Measurements from ENCODE around the gene ZNRD2.

The ZNRD2 gene

GRCh38 chr11:65595543-65596281 is 25.4 kb downstream of the ZNRD2 start, which contains the start of gene KCNK7:
Gene KCNK7 (minus strand): TSS chr11:65595800. CDS start chr11:65595772, 28 bp downstream.
- H3K4me3 ChIP-seq (ENCODE audit: low read depth, low read length) = no peak within 1 kb of the TSS
- no peak for DNase-seq (ENCODE audit: low read depth)
- TF ChIP-seq, protein P1, sequence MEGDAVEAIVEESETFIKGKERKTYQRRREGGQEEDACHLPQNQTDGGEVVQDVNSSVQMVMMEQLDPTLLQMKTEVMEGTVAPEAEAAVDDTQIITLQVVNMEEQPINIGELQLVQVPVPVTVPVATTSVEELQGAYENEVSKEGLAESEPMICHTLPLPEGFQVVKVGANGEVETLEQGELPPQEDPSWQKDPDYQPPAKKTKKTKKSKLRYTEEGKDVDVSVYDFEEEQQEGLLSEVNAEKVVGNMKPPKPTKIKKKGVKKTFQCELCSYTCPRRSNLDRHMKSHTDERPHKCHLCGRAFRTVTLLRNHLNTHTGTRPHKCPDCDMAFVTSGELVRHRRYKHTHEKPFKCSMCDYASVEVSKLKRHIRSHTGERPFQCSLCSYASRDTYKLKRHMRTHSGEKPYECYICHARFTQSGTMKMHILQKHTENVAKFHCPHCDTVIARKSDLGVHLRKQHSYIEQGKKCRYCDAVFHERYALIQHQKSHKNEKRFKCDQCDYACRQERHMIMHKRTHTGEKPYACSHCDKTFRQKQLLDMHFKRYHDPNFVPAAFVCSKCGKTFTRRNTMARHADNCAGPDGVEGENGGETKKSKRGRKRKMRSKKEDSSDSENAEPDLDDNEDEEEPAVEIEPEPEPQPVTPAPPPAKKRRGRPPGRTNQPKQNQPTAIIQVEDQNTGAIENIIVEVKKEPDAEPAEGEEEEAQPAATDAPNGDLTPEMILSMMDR (IDR thresholded peaks at IDR 0.05; ENCODE audit: low read depth, low read length, missing control alignments) = no peak

GRCh38 chr11:65596520-65596919 is 26.2 kb downstream of the ZNRD2 start:
- no peak overlapping the region for H3K4me3 ChIP-seq (ENCODE audit: low read depth, low read length)
- no peak for DNase-seq (ENCODE audit: low read depth)
- TF ChIP-seq, protein P1 (IDR thresholded peaks at IDR 0.05; ENCODE audit: low read depth, low read length, missing control alignments) = no peak

DNA sequence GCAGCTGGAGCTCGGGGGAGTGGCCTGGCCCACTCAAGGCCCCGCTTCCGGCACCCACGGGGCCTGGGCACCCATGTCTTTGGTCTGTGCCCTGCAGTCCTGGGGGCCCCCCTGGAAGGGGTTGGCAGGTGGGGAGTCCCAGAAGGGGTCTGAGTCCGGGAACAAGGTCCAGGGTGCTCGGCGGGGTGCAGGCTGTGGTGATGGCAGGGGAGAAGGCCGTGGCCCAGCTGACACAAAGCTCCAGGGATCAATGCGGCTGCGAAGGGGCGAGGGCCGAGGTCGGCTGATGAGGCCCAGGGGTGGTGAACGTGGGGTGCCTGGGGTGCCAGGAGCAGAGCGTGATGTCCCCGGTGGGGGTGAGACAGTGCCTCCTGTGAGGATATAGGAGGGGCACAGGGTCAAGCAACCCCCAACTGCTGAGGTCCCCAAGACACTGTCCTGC is 28.0 kb downstream of the ZNRD2 start:
- DNase-seq (ENCODE audit: low read depth) = no peak
- TF ChIP-seq, protein P1 (IDR thresholded peaks at IDR 0.05; ENCODE audit: low read depth, low read length, missing control alignments) = no peak
- H3K4me3 ChIP-seq (ENCODE audit: low read depth, low read length) = no peak overlapping the region

DNA sequence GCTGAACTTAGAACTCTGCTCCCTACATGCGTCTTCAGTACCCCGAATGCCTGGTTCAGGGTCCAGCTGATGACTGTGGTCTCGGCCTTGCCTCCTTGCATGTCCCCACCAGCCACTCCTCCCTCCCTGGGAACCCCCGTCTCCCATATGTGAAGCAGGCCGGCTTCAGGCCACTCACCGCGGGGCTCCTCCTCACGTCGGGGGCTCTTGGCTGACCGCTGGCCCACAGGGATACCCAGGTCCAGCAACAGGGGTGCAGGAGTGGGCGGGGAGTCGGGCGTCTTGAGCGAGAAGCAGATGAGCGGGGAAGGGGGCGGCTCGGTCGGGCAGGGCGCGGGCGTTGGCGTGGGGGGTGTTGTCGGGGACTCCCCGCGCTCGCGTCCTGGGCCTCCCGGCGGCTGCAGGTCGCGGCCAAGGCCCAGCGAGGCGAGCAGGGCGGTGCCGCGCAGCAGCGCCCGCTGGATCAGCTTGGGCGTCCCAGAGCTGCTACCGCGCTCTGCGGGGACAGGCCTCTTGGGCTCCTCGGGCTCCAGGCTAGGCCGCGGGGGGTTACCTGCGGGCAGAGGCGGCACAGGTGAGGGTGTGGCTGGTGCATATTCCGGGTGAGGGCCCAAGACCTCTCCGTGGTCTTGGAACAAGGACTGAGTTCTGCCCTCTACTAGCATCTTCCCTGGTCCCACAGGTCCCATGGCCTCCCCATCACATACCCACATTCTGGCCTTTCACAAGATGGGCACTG is 29.1 kb downstream of the ZNRD2 start:
- H3K4me3 ChIP-seq (ENCODE audit: low read depth, low read length) = no peak overlapping the region
- TF ChIP-seq, protein P1 (IDR thresholded peaks at IDR 0.05; ENCODE audit: low read depth, low read length, missing control alignments) = no peak
- DNase-seq (ENCODE audit: low read depth) = no peak

DNA sequence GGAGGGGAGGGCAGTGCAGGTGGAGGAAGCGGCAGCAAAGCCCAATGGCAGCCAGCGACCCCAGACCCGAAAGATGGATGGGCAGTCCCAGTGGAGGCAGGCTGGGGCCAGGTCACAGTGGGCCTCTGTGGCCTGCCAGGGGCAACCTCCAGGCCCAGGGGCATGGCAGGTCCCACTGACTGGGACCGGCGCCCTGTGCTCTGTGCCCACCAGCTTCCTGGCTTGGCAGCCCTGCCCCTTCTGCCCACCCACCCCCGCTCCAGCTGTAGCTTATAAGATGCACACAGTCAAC is 29.6 kb downstream of the ZNRD2 start:
- DNase-seq (ENCODE audit: low read depth) = no peak
- TF ChIP-seq, protein P1 (IDR thresholded peaks at IDR 0.05; ENCODE audit: low read depth, low read length, missing control alignments) = no peak
- no peak overlapping the region for H3K4me3 ChIP-seq (ENCODE audit: low read depth, low read length)

DNA sequence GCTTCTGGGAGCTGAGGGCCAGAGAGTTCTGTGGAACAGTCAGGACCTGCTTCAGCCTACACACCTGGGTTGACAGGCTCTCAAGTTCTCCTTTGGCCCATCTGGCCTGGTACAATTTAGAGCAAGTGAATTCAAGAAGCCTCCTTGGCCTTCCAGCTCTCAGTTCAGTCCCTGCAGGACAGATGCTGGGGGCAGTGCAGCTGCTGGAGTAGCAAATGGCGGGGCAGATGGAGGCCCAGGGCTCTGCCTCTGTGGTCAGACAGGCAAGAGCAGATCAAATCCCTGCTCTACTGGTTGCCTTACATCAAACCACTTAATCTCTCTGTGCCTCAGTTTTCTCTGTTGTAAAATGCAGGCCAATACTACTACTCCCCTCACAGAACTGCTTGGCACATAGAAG is 34.0 kb downstream of the ZNRD2 start:
- H3K4me3 ChIP-seq (ENCODE audit: low read depth, low read length) = no peak overlapping the region
- TF ChIP-seq, protein P1 (IDR thresholded peaks at IDR 0.05; ENCODE audit: low read depth, low read length, missing control alignments) = no peak
- DNase-seq (ENCODE audit: low read depth) = no peak

Measured in GM12864 (cell line).